ENCODE results near the gene CIAO2A. TPM values are rescaled to one million over a fixed set of nuclear protein-coding genes. Genes with fewer than 3 reads are reported as not detected.
"Not testable (repeated sequence)": the region's sequence is repeated elsewhere in the genome, so short reads cannot be mapped to it uniquely, and the experiment has no call there.

CIAO2A gene
- total and polyA plus RNA-seq, 2 experiments from 2014 or later: 228 to 256 TPM

- WGBS (ENCODE audit: low lambda C conversion rate, missing lambda C conversion rate): 99% methylated on average over 3 of the region's 3 CpGs
- no peak overlapping the region for H3K27ac ChIP-seq
- H3K9me2 ChIP-seq (replicated peaks; ENCODE audit: insufficient read depth): no peaks in the 10 kb centered on the region
- no peak for TF ChIP-seq EZH2 (IDR thresholded peaks at IDR 0.05; ENCODE audit: borderline replicate concordance)
- TF ChIP-seq EZH2phosphoT487 (IDR thresholded peaks at IDR 0.05; ENCODE audit: low read depth, severe bottlenecking, unreplicated experiment): no peak
- no peak for TF ChIP-seq CTCF (IDR thresholded peaks at IDR 0.05; ENCODE audit: poor library complexity)
- H3K27me3 ChIP-seq: no peaks in the 10 kb centered on the region
- H4K20me1 ChIP-seq (ENCODE audit: insufficient read depth, poor library complexity, severe bottlenecking): no peaks in the 10 kb centered on the region
- H2AFZ ChIP-seq: no peak overlapping the region
- DNase-seq (ENCODE audit: low spot score): no peak
- H3K4me2 ChIP-seq: no peak overlapping the region
- H3K9me3 ChIP-seq (ENCODE audit: low read depth): no peaks in the 10 kb centered on the region
- H3K79me2 ChIP-seq: peaks cover 9% of the 10 kb centered on the region
- no peak overlapping the region for H3K4me3 ChIP-seq
- H3K4me1 ChIP-seq (ENCODE audit: insufficient read depth): no peaks in the 10 kb centered on the region
- no peaks in the 10 kb centered on the region for H3K36me3 ChIP-seq (replicated peaks; ENCODE audit: insufficient read depth, low read depth)
Observed at GRCh38 chr15:64122936-64123351, 29.3 kb upstream of the CIAO2A start.

- H3K27ac ChIP-seq: no peak overlapping the region
- H3K9me3 ChIP-seq (ENCODE audit: low read depth): no peaks in the 10 kb centered on the region
- H3K4me1 ChIP-seq (ENCODE audit: insufficient read depth): no peaks in the 10 kb centered on the region
- no peaks in the 10 kb centered on the region for H3K36me3 ChIP-seq (replicated peaks; ENCODE audit: insufficient read depth, low read depth)
- no peak for TF ChIP-seq CTCF (IDR thresholded peaks at IDR 0.05; ENCODE audit: poor library complexity)
- no peak for TF ChIP-seq EZH2 (IDR thresholded peaks at IDR 0.05; ENCODE audit: borderline replicate concordance)
- TF ChIP-seq EZH2phosphoT487 (IDR thresholded peaks at IDR 0.05; ENCODE audit: low read depth, severe bottlenecking, unreplicated experiment): no peak
- DNase-seq (ENCODE audit: low spot score): no peak
- H3K79me2 ChIP-seq: peaks cover 9% of the 10 kb centered on the region
- no peaks in the 10 kb centered on the region for H3K27me3 ChIP-seq
- H4K20me1 ChIP-seq (ENCODE audit: insufficient read depth, poor library complexity, severe bottlenecking): no peaks in the 10 kb centered on the region
- no peaks in the 10 kb centered on the region for H3K9me2 ChIP-seq (replicated peaks; ENCODE audit: insufficient read depth)
- H2AFZ ChIP-seq: no peak overlapping the region
- 100% methylated on average over 1 of the region's 1 CpG for WGBS (ENCODE audit: low lambda C conversion rate, missing lambda C conversion rate)
- H3K4me3 ChIP-seq: no peak overlapping the region
- no peak overlapping the region for H3K4me2 ChIP-seq
Observed at GRCh38 chr15:64122444-64122843, 28.8 kb upstream of the CIAO2A start.

- Histone ChIP-seq H3K4me2 (no peak overlapping the region), H3K79me2 (peaks cover 13% of the 10 kb centered on the region), H3K36me3 (replicated peaks; ENCODE audit: insufficient read depth, low read depth) (no peaks in the 10 kb centered on the region), H3K27ac (no peak overlapping the region), H4K20me1 (ENCODE audit: insufficient read depth, poor library complexity, severe bottlenecking) (no peaks in the 10 kb centered on the region), H3K9me2 (replicated peaks; ENCODE audit: insufficient read depth) (no peaks in the 10 kb centered on the region), H3K4me1 (ENCODE audit: insufficient read depth) (no peaks in the 10 kb centered on the region), H3K9me3 (ENCODE audit: low read depth) (no peaks in the 10 kb centered on the region), H3K4me3 (no peak overlapping the region), H2AFZ (no peak overlapping the region), H3K27me3 (no peaks in the 10 kb centered on the region)
- 89% methylated on average over 4 of the region's 4 CpGs for WGBS (ENCODE audit: low lambda C conversion rate, missing lambda C conversion rate)
- DNase-seq (ENCODE audit: low spot score): no peak
- TF ChIP-seq CTCF (IDR thresholded peaks at IDR 0.05; ENCODE audit: poor library complexity): no peak
- no peak for TF ChIP-seq EZH2 (IDR thresholded peaks at IDR 0.05; ENCODE audit: borderline replicate concordance)
- no peak for TF ChIP-seq EZH2phosphoT487 (IDR thresholded peaks at IDR 0.05; ENCODE audit: low read depth, severe bottlenecking, unreplicated experiment)
Observed at GRCh38 chr15:64121614-64122013, 28.0 kb upstream of the CIAO2A start.

- not testable (repeated sequence) for H3K9me3 ChIP-seq (ENCODE audit: low read depth); H3K27ac ChIP-seq; H4K20me1 ChIP-seq (ENCODE audit: insufficient read depth, poor library complexity, severe bottlenecking); H3K4me1 ChIP-seq (ENCODE audit: insufficient read depth); H3K4me2 ChIP-seq; H3K36me3 ChIP-seq (replicated peaks; ENCODE audit: insufficient read depth, low read depth); H3K27me3 ChIP-seq; H3K9me2 ChIP-seq (replicated peaks; ENCODE audit: insufficient read depth); H3K4me3 ChIP-seq; DNase-seq (ENCODE audit: low spot score); H2AFZ ChIP-seq
- 98% methylated on average over 2 of the region's 2 CpGs for WGBS (ENCODE audit: low lambda C conversion rate, missing lambda C conversion rate)
- peaks cover 24% of the 10 kb centered on the region for H3K79me2 ChIP-seq
Observed at GRCh38 chr15:64120322-64120721, 26.7 kb upstream of the CIAO2A start.
